ENCODE measurements around the gene TMEM45B.
"Not testable (repeated sequence)": the region's sequence is repeated elsewhere in the genome, so short reads cannot be mapped to it uniquely, and the experiment has no call there.

DNA sequence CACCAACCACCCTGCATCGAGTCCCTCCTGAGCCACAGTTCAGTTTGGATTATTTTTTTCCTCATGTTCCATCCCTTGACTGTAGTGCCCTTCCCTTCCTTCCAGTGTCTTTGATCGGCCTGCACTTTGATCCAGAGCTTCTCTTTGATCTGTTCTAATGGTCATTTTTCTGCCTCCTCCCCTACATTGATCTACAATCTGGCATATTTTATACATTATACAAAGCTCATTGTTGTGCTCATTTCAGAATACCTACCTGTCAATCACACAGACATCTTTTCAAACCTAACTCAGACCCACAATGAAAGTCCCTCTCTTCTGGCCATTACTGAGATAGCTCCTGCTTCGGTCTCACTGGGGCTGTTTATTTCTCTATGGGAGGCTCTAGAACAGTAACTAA lies 8.2 kb downstream of the TMEM45B start:
- TF ChIP-seq, protein P1, sequence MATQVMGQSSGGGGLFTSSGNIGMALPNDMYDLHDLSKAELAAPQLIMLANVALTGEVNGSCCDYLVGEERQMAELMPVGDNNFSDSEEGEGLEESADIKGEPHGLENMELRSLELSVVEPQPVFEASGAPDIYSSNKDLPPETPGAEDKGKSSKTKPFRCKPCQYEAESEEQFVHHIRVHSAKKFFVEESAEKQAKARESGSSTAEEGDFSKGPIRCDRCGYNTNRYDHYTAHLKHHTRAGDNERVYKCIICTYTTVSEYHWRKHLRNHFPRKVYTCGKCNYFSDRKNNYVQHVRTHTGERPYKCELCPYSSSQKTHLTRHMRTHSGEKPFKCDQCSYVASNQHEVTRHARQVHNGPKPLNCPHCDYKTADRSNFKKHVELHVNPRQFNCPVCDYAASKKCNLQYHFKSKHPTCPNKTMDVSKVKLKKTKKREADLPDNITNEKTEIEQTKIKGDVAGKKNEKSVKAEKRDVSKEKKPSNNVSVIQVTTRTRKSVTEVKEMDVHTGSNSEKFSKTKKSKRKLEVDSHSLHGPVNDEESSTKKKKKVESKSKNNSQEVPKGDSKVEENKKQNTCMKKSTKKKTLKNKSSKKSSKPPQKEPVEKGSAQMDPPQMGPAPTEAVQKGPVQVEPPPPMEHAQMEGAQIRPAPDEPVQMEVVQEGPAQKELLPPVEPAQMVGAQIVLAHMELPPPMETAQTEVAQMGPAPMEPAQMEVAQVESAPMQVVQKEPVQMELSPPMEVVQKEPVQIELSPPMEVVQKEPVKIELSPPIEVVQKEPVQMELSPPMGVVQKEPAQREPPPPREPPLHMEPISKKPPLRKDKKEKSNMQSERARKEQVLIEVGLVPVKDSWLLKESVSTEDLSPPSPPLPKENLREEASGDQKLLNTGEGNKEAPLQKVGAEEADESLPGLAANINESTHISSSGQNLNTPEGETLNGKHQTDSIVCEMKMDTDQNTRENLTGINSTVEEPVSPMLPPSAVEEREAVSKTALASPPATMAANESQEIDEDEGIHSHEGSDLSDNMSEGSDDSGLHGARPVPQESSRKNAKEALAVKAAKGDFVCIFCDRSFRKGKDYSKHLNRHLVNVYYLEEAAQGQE (IDR thresholded peaks at IDR 0.05; ENCODE audit: low read depth, low read length) = not testable (repeated sequence)
- TF ChIP-seq, protein P2, sequence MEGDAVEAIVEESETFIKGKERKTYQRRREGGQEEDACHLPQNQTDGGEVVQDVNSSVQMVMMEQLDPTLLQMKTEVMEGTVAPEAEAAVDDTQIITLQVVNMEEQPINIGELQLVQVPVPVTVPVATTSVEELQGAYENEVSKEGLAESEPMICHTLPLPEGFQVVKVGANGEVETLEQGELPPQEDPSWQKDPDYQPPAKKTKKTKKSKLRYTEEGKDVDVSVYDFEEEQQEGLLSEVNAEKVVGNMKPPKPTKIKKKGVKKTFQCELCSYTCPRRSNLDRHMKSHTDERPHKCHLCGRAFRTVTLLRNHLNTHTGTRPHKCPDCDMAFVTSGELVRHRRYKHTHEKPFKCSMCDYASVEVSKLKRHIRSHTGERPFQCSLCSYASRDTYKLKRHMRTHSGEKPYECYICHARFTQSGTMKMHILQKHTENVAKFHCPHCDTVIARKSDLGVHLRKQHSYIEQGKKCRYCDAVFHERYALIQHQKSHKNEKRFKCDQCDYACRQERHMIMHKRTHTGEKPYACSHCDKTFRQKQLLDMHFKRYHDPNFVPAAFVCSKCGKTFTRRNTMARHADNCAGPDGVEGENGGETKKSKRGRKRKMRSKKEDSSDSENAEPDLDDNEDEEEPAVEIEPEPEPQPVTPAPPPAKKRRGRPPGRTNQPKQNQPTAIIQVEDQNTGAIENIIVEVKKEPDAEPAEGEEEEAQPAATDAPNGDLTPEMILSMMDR (IDR thresholded peaks at IDR 0.05) = not testable (repeated sequence)
- not testable (repeated sequence) for TF ChIP-seq TAF1 (IDR thresholded peaks at IDR 0.05; ENCODE audit: borderline replicate concordance, low read depth, low read length); RXRA (IDR thresholded peaks at IDR 0.05; ENCODE audit: borderline replicate concordance, low read depth); CHD2 (IDR thresholded peaks at IDR 0.05; ENCODE audit: low read length, partially characterized antibody); POLR2AphosphoS5 (IDR thresholded peaks at IDR 0.05; ENCODE audit: low read depth, low read length); TEAD4 (IDR thresholded peaks at IDR 0.05; ENCODE audit: borderline replicate concordance, insufficient read depth); SIN3A (IDR thresholded peaks at IDR 0.05; ENCODE audit: borderline replicate concordance, low read depth, low read length); GATA2 (CRISPR knock-in tag; IDR thresholded peaks at IDR 0.05); FOXJ3 (CRISPR knock-in tag; IDR thresholded peaks at IDR 0.05); YY1 (IDR thresholded peaks at IDR 0.05; ENCODE audit: low read depth); MEF2A (IDR thresholded peaks at IDR 0.05; ENCODE audit: borderline replicate concordance, low read depth); EP300 (IDR thresholded peaks at IDR 0.05; ENCODE audit: borderline replicate concordance in 1 of 2, low read depth in 1 of 2, low read length in 1 of 2)
- TF ChIP-seq, protein P3, sequence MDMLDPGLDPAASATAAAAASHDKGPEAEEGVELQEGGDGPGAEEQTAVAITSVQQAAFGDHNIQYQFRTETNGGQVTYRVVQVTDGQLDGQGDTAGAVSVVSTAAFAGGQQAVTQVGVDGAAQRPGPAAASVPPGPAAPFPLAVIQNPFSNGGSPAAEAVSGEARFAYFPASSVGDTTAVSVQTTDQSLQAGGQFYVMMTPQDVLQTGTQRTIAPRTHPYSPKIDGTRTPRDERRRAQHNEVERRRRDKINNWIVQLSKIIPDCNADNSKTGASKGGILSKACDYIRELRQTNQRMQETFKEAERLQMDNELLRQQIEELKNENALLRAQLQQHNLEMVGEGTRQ (IDR thresholded peaks at IDR 0.05; ENCODE audit: borderline replicate concordance, low read depth, low read length) = not testable (repeated sequence)
